ENCODE data around the gene SLC16A5. TPM values are rescaled to one million over a fixed set of nuclear protein-coding genes. Genes with fewer than 3 reads are reported as not detected.
"Not testable (repeated sequence)": the region's sequence is repeated elsewhere in the genome, so short reads cannot be mapped to it uniquely, and the experiment has no call there.

The SLC16A5 gene
- total RNA-seq, 1 experiment from 2014 or later = 17.1 TPM

DNA sequence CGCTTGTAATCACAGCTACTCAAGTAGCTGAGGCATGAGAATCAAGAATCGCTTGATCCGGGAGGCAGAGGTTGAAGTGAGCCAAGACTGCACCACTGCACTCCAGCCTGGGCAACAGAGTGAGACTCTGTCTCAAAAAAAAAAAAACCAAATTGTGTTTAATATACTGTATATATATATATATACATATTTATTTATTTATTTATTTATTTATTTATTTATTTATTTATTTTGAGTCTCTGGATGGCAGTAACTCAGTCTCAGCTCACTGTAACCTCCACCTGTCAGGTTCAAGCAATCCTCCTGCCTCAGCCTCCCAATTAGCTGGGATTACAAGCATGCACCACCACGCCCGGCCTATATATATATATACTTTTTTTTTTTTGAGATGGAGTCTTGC is 14.8 kb upstream of the SLC16A5 start:
- H3K9ac ChIP-seq (ENCODE audit: extremely low read depth, insufficient read length, low read length); H3K14ac ChIP-seq (ENCODE audit: insufficient read depth, low read length); H3K4me2 ChIP-seq (ENCODE audit: insufficient read depth, insufficient read length, low read length); H3K18ac ChIP-seq (ENCODE audit: insufficient read length, low read depth, low read length); H3K27ac Mint-ChIP-seq; H2AK5ac ChIP-seq (ENCODE audit: insufficient read length, low read length); H2BK12ac ChIP-seq (ENCODE audit: insufficient read length, low read depth, low read length); H3K27me3 ChIP-seq (ENCODE audit: insufficient read depth, low read length); H2AFZ ChIP-seq (ENCODE audit: low read length); H3K27ac ChIP-seq (ENCODE audit: insufficient read length, low read depth, low read length); H4K20me1 ChIP-seq (ENCODE audit: control insufficient read depth, insufficient read depth, insufficient read length); H4K5ac ChIP-seq (ENCODE audit: insufficient read length, low read depth, low read length); H3K9me3 Mint-ChIP-seq; H2BK20ac ChIP-seq (ENCODE audit: low read depth, low read length, poor library complexity, severe bottlenecking); H3K23ac ChIP-seq (ENCODE audit: insufficient read length, low read depth, low read length); H3K27me3 Mint-ChIP-seq (ENCODE audit: low read depth); H3K9me3 ChIP-seq (ENCODE audit: control insufficient read depth, low read depth, low read length); DNase-seq; H3K36me3 Mint-ChIP-seq (ENCODE audit: insufficient read depth in 1 of 3, low read depth in 3 of 3); H3K79me1 ChIP-seq (ENCODE audit: insufficient read depth, low read depth, low read length, poor library complexity, severe bottlenecking); H3K56ac ChIP-seq (ENCODE audit: insufficient read length, low read depth, low read length); H3T11ph ChIP-seq (ENCODE audit: low read length); H3K4me3 Mint-ChIP-seq; H3K4me1 ChIP-seq (ENCODE audit: insufficient read depth, low read length); H3K4ac ChIP-seq (ENCODE audit: low read depth, low read length); H4K91ac ChIP-seq (ENCODE audit: insufficient read length, low read depth, low read length); H3K23me2 ChIP-seq (ENCODE audit: insufficient read length, low read depth, low read length, poor library complexity, severe bottlenecking); H3K79me2 ChIP-seq (ENCODE audit: insufficient read depth, low read length); H2BK5ac ChIP-seq (ENCODE audit: insufficient read length, low read length); H4K8ac ChIP-seq (replicated peaks; ENCODE audit: insufficient read length, low read depth, low read length); H2BK15ac ChIP-seq (ENCODE audit: low read depth, low read length); H3K4me1 Mint-ChIP-seq; H2BK120ac ChIP-seq (ENCODE audit: low read depth, low read length, poor library complexity, severe bottlenecking): not testable (repeated sequence)
- WGBS (ENCODE audit: extremely low coverage, insufficient read length, low lambda C conversion rate) = no CpG with 5 or more reads among the region's 5 CpGs
